Measurements from ENCODE around the gene ARSH.

DNA sequence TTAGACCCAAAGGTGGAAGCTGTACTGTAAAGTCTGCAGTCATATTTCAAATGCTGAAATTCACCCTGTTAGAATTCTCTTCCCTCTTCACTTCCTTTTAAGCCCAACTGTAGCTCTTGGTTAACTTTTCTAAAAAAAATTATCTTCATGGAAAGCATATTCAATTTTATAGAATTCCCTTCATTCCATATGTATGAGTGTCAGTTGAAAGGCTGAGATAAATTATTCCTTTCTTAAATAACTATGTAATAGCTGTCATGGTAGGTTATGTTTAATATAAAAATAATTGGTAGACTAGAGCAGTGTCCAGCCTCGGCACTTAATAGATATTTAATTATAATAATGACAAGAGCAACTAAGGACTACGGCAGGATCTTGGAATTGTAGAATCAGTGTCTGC lies 16.8 kb upstream of the ARSH start:
- TF ChIP-seq, protein P1, sequence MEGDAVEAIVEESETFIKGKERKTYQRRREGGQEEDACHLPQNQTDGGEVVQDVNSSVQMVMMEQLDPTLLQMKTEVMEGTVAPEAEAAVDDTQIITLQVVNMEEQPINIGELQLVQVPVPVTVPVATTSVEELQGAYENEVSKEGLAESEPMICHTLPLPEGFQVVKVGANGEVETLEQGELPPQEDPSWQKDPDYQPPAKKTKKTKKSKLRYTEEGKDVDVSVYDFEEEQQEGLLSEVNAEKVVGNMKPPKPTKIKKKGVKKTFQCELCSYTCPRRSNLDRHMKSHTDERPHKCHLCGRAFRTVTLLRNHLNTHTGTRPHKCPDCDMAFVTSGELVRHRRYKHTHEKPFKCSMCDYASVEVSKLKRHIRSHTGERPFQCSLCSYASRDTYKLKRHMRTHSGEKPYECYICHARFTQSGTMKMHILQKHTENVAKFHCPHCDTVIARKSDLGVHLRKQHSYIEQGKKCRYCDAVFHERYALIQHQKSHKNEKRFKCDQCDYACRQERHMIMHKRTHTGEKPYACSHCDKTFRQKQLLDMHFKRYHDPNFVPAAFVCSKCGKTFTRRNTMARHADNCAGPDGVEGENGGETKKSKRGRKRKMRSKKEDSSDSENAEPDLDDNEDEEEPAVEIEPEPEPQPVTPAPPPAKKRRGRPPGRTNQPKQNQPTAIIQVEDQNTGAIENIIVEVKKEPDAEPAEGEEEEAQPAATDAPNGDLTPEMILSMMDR (IDR thresholded peaks at IDR 0.05; ENCODE audit: insufficient read depth, low read length), result no peak
- TF ChIP-seq SPI1 (IDR thresholded peaks at IDR 0.05; ENCODE audit: borderline replicate concordance, low read depth) (no peak), POLR2AphosphoS5 (IDR thresholded peaks at IDR 0.05; ENCODE audit: low read depth) (no peak), GABPA (IDR thresholded peaks at IDR 0.05; ENCODE audit: low read depth) (no peak)
